Kidney epithelial cell (primary cell): ENCODE data around the gene OR1K1. TPM values are rescaled to one million over a fixed set of nuclear protein-coding genes. Genes with fewer than 3 reads are reported as not detected.

ENCODE experiments used
- DNase-seq: peaks from one replicate; pipeline ENCODE4 v3.0.0-alpha.2; 2010; ENCODE audit warnings: low read depth
- H3K27me3 ChIP-seq: 2 replicates; pipeline ENCODE4 v1.6.0; 2011; ENCODE audit warnings: low read length; ENCODE audit not compliant: control insufficient read depth, insufficient read depth
- H3K36me3 ChIP-seq: 2 replicates; pipeline ENCODE4 v1.5.1; 2011; ENCODE audit warnings: low read length; ENCODE audit not compliant: control insufficient read depth, insufficient read depth
- H3K4me3 ChIP-seq: 2 replicates; pipeline ENCODE4 v1.5.1; 2011; ENCODE audit warnings: low read depth, mild to moderate bottlenecking, control low read depth, low read length
- total RNA-seq: library from RNA; depleted of rRNA; stranded (reverse); fragments of >200 nt; gene quantifications from 2 replicates; pipeline ENCODE4 v1.2.3, GENCODE V29; 2015
- TF ChIP-seq, protein P1 (sequence below): IDR thresholded peaks from 2 replicates; pipeline ENCODE4 v1.5.1; 2011; ENCODE audit warnings: mild to moderate bottlenecking, moderate library complexity, low read length, control low read depth, inconsistent platforms; ENCODE audit not compliant: insufficient read depth, poor library complexity, severe bottlenecking

Gene OR1K1
- total RNA-seq, 1 donor from 2014 or later, result not detected

- TF ChIP-seq, protein P1, sequence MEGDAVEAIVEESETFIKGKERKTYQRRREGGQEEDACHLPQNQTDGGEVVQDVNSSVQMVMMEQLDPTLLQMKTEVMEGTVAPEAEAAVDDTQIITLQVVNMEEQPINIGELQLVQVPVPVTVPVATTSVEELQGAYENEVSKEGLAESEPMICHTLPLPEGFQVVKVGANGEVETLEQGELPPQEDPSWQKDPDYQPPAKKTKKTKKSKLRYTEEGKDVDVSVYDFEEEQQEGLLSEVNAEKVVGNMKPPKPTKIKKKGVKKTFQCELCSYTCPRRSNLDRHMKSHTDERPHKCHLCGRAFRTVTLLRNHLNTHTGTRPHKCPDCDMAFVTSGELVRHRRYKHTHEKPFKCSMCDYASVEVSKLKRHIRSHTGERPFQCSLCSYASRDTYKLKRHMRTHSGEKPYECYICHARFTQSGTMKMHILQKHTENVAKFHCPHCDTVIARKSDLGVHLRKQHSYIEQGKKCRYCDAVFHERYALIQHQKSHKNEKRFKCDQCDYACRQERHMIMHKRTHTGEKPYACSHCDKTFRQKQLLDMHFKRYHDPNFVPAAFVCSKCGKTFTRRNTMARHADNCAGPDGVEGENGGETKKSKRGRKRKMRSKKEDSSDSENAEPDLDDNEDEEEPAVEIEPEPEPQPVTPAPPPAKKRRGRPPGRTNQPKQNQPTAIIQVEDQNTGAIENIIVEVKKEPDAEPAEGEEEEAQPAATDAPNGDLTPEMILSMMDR, result no peak
Measured at GRCh38 chr9:122779181-122779580, 20.7 kb upstream of the OR1K1 start.

GRCh38 chr9:122780026-122780425 lies 19.9 kb upstream of the OR1K1 start:
- no peak for DNase-seq
- Histone ChIP-seq H3K36me3 (no peaks in the 10 kb centered on the region), H3K4me3 (no peak overlapping the region), H3K27me3 (no peaks in the 10 kb centered on the region)
- TF ChIP-seq, protein P1, result no peak

More at GRCh38 chr9:122779181-122779580, 20.7 kb upstream of the OR1K1 start:
- no peaks in the 10 kb centered on the region for H3K27me3 ChIP-seq
- H3K4me3 ChIP-seq, result no peak overlapping the region
- no peak for DNase-seq
- no peaks in the 10 kb centered on the region for H3K36me3 ChIP-seq

DNA sequence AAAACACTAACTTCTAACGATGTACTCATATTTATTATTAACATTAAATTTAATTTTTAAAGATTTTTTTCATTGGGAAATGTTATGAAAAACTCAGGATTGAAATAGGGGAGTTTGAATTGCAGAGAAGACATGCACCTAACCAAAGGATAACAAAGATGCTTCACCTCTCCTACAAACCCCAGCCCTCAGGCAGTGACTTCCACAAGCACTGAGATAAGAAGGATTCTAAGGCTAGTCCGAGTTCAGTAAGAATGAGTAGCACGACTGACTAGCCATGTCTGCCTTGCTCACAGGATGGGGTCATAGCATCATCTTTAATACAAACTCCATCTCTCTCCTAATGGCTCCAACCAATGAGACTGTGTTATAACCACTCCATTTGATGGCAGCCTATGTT lies 18.3 kb upstream of the OR1K1 start:
- no peaks in the 10 kb centered on the region for H3K27me3 ChIP-seq
- no peak overlapping the region for H3K4me3 ChIP-seq
- no peak for DNase-seq
- TF ChIP-seq, protein P1, result no peak
- H3K36me3 ChIP-seq, result no peaks in the 10 kb centered on the region

- TF ChIP-seq, protein P1, result no peak
- DNase-seq, result no peak
Measured at GRCh38 chr9:122785269-122785668, 14.7 kb upstream of the OR1K1 start.

GRCh38 chr9:122786338-122786737 lies 13.6 kb upstream of the OR1K1 start:
- H3K4me3 ChIP-seq, result no peak overlapping the region
- no peaks in the 10 kb centered on the region for H3K36me3 ChIP-seq
- DNase-seq, result no peak
- no peaks in the 10 kb centered on the region for H3K27me3 ChIP-seq
- TF ChIP-seq, protein P1, result no peak

More at GRCh38 chr9:122785269-122785668, 14.7 kb upstream of the OR1K1 start:
- H3K27me3 ChIP-seq, result no peaks in the 10 kb centered on the region
- no peaks in the 10 kb centered on the region for H3K36me3 ChIP-seq
- H3K4me3 ChIP-seq, result no peak overlapping the region

- H3K27me3 ChIP-seq, result no peaks in the 10 kb centered on the region
- H3K4me3 ChIP-seq, result no peak within 1 kb of the TSS
- H3K36me3 ChIP-seq, result no peaks in the 10 kb centered on the region
- DNase-seq, result no peak
- TF ChIP-seq, protein P1, result no peak
Measured at GRCh38 chr9:122788831-122789230, 11.1 kb upstream of the OR1K1 start, which contains the start of gene OR5C1. OR5C1 (plus strand) TSS chr9:122788933; CDS start chr9:122788933, 0 bp downstream.
